NCI-H187 (cell line): Measurements from ENCODE around the gene EIF4H.
"Not testable (repeated sequence)": the region's sequence is repeated elsewhere in the genome, so short reads cannot be mapped to it uniquely, and the experiment has no call there.

Experiments
- DNase-seq, 2 experiments: peaks; one replicate each; lab custom pipeline; 2025; lab: John Stamatoyannopoulos, UW

EIF4H gene

DNA sequence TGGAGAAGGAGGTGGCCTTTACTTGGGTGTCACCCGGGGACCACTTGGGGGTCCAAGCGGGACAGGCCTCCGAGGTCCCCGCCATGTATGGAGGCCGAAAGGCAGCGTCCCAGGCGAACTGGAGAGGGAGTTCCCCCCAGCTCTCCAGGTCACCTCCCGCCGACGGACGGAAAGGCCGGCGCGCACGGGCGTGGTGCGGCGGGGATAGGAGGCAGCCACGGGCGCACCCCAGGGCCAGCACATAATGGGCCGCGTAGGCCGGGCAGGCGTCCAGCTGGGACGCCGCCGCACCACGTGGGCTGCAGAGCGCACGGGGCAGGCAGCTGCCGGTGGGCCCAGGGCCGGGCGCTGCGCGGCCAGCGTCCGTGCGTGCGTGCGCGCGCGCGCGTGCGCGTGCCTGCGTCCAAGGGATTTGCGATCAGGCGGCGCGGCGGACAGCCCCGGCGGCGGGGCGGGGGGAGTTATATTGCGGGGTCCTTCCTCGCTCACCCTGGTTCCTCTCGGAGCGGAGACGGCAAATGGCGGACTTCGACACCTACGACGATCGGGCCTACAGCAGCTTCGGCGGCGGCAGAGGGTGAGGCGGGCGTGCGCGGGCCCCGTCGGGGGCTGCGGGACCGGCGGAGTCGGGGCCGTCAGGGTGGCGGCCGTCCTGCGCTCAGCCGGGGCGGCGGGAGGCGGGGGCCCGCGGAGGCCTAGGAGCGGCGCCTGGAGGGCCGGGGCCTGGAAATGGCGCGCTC is at the start of gene EIF4H:
TSS of gene EIF4H (plus strand) at position 491 of the 740 bp plus-strand sequence. CDS start at position 519, 28 bp downstream.
- peak; percentile 94 for DNase-seq

DNA sequence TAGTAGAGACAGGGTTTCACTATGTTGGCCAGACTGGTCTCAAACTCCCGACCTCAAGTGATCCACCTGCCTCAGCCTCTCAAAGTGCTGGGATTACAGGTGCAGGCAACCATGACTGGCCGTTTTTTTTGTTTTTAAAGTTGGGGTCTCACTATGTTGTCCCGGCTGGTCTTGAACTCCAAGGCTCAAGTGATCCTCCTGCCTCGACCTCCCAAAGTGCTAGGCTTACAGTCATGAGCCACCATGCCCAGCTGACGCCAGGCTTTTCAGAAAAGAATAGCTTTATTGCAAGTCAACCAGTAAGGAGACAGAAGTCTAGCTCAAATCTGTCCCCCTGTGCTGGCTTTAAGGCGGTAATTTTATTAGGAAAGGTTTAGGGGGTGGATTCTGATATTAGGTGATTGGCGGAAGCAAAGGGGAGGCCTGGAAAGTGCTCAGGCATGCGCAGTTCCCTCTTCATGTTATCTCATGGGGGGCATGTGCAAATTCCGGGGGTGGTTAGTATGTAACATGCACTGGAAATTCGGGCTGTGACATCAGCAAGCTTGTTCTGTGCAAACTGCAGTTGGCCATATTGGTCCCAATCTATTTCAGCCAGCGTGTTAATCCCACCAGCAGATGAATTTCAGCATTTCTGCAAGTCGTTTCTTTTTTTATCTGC is 47.8 kb upstream of the EIF4H start:
- no peak for DNase-seq

DNA sequence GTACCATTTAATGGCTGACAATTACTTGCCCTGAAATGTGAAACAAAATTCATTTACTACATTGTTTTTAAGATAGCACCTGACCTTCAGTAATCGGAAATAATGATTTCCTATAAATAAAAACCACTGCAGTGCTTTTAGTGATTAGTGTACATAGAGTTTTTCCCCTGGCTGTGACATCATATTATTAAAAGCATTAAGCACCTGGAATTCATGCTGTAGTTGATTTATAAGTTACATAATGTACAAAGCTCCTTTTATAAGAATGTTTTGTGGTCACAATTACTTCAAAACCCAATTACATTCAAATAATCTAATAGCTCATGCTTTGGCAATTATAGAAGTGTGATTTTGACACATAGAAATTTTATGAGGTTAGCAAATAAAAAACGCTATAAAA is 44.3 kb upstream of the EIF4H start:
- DNase-seq, result no peak

DNA sequence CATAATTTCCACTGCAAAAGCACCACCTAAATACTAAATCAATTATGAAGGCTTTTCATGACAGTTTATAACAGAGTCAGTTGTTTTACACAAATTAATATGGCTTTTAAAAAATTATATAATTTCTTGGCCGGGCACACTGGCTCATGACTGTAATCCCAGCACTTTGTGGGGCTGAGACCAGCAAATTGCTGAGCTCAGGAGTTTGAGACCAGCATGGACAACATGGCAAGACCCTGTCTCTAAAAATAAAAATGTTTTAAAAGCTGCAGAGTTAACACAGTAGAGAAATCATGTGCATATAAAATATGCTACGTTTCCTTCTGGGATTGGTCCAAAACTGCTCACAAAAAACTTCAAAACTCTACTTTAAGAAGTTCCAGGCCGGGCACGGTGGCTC is 43.6 kb upstream of the EIF4H start:
- no peak for DNase-seq

DNA sequence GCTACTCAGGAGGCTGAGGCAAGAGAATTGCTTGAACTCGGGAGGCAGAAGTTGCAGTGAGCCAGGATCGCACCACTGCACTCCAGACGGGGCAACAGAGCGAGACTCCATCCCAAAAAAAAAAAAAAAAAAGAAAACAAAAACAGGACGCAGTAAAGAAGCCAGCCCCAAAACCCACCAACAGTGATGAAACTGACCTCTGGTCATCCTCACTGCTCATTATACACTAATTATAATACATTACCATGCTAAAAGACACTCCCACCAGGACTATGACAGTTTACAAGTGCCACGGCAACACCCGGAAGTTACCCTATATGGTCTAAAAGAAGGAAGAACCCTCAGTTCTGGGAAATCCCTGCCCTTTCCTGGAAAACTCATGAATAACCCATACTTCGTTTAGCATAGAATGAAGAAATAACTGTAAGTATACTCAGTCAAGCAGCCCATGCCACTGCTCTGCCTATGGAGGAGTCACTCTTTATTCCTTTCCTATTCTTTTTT is 40.0 kb upstream of the EIF4H start:
- DNase-seq, result no peak

DNA sequence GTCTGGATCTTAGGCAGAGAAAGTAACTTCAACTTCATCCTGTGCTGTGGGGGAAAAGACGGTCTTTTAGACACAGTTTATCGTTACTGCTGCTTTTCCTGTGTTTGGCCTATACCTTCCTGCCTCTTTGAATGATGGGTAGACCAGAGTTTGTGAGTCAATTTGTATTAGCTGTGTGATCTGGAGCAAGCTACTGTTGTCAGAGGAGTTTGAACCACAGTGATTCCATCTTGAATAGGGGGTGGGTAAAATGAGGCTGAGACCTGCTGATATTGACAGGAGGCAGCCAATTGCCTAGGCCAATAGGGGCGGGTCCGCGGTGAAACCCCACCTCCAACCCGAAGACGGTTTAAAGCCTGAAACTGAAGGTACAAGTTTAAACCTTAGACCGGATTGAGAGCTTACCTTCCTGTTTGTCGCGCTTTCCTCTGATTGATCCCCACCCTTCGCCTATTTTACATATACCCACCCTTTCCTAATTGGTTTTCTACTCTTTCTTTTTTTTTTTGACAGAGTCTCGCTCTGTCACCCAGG is 35.8 kb upstream of the EIF4H start:
- no peak for DNase-seq

DNA sequence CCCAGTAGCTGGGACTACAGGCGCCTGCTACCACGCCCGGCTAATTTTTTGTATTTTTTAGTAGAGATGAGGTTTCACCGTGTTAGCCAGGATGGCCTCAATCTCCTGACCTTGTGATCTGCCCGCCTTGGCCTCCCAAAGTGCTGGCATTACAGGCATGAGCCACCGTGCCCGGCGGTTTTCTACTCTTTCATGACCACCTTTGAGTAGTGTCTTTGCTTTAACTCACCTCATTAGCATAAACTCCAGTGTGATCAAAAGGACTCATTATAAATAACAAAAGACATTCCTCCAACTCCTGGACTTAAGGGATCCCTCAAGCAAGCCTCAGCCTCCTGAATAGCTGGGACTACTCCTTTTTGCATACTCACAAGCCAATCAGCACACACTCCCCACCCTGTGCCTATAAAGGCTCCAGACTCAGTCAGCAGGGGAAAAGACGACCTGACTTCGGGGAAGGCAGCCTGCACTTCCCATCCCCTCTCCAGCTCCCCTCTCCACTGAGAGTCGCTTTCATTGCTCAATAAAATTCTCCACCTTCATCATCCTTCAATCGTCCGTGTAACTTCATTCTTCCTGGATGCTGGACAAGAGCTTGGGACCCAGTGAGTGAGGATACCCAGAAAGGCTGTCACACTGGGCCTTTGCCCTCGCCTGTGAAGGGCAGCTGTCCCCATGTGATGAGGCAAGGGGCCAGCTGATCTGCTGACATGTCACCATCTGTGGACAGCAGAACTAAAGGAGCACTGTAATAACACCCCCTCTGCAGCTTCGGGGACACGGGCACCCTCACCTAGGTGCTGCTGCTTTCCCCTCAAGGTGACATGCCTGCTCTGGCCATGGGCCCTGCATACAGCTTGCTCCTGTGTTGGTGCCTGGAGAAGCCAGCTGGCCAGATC is 35.0 kb upstream of the EIF4H start:
- DNase-seq, result no peak

DNA sequence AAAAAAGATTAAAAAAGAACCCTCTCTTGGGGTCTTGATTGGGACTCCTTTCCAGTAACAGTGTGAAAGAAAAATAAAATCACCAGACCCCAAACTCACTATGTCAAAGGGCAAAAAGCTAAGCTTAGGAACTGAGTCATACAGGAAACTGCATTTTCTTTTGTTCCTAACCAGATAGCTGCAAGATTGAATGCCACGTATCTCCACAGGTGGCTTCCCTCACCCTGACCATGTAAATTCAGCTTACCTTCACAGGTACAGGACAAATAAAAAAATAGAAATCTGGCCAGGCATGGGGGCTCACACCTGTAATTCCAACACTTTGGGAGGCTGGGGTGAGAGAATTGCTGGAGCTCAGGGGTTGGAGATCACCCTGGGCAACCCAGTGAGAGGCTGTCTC is 32.5 kb upstream of the EIF4H start:
- no peak for DNase-seq

DNA sequence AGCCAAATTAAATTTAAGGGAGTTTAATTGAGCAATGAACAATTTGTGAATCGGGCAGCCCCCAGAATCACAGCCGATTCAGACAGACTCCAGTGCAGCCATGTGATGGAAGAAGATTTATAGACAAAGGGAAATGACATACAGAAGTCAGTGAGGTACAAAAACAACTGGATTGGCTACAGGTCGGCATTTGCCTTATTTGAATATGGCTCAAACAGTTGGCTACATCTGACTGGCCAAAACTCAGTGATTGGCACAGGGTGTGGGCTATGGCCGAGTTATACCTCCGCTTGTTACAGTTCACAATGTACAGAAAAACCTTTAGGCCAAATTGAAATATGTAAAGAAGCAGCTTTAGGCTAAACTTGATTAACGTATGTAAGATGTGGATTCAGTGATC is 30.8 kb upstream of the EIF4H start:
- DNase-seq, result no peak

DNA sequence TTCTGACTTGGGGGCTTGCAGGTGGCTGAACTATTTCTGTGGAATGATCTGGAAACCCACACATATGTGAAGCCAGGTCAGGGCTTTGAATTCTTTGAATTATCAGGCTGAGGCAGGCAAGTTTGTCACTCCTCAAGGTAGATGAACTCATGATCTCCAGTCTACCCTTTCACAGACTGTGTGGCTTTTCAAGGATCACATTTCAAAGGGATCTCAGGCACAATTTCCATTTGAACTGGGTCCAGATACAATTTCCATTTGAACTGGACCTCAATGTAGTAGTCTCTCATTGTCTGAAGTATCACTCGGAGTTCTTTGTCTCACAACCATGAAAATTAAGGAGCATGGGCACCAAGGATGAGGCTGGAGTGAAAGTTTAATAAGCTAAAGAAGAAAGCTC is 25.7 kb upstream of the EIF4H start:
- DNase-seq, result no peak

DNA sequence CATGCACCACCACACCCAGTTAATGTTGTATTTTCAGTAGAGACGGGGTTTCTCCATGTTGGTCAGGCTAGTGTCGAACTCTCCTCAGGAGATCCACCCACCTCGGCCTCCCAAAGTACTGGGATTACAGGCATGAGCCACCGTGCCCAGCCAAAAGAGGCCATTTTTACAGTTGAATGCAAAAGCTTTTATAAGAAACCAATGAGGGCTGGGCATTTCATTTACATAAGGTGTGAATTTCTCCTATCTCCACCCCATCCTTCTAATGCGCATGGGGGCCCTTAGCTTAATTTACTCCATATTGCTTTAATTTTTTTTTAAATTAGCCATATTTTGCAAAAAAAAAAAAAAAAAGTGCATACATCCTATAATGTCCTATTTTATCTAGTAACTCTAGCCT is 25.1 kb upstream of the EIF4H start:
- no peak for DNase-seq

DNA sequence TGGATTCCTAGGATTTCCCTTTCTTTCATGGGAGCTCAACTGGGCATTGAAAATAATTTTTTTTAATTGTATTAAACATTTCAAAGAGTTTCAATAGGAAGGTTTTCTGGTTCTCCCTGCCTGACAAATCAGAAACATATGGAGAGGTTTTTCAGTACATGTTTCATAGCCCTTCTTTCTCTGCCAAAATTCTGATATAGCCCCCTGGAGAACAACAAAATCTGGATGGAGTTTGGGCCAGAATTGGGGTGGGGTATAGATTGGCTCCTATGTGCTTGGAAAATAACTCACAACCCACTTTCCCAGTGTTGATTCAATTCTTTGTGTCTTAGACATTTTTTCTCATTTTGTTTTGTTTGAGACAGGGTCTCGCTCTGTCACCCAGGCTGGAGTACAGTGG is 24.6 kb upstream of the EIF4H start:
- DNase-seq, result no peak

DNA sequence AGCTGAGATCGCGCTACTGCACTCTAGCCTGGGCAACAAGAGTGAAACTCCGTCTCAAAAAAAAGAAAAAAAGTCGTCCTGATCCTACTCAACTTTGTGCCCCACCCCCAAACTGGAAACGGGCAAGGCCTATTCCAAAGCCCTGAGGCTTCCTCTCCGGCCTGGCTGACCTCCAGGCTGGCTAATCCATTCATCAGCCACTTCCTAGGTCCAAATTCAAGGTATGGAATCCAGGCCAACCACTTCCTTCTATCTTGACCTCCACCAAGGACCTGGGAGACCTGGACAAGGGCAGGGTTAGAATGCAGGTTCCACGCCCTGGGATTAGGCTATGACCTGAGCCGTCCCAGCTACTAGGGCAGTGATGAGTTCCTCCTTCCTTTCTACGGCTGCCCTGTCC is 20.4 kb upstream of the EIF4H start:
- no peak for DNase-seq

DNA sequence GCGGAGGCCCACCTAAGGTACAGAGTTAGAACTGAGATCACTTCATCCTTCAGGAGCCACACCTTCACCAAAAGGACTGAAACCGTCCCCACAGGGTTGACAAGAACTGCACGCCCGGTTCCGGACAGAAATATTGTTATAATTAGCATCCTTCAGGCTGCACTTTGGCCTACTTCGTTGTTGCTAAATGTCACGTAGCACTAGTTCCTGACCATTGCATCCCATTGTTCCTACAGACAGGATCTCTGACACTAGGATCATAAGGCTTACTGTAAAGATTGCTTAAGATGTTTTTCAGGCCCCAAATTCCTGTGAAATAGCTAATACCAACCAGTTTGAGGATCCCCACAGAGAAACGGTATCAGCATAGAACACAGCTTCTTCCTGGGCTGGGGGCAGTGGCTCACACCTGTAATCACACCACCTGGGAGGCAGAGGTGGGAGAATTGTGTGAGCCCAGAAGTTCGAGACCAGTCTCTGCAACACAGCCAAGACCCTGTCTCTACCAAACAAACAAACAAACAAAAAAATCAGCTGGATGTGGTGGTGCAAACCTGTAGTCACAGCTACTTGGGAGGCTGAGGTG is 18.3 kb upstream of the EIF4H start:
- DNase-seq, result no peak

DNA sequence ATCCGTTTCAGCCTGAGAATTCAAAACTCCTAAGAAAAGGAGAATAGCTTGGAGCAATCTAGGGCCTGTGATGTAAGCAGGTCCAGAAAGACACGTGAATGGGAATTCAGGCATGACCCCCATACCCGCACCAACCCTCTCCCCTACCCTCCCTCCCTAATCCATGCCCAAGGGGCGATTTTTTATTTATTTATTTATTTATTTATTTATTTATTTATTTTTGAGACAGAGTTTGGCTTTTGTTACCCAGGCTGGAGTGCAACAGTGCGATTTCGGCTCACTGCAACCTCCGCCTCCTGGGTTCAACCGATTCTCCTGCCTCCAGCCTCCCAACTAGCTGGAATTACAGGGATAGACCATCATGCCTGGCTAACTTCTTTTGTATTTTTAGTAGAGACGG is 16.6 kb upstream of the EIF4H start:
- DNase-seq, result no peak

DNA sequence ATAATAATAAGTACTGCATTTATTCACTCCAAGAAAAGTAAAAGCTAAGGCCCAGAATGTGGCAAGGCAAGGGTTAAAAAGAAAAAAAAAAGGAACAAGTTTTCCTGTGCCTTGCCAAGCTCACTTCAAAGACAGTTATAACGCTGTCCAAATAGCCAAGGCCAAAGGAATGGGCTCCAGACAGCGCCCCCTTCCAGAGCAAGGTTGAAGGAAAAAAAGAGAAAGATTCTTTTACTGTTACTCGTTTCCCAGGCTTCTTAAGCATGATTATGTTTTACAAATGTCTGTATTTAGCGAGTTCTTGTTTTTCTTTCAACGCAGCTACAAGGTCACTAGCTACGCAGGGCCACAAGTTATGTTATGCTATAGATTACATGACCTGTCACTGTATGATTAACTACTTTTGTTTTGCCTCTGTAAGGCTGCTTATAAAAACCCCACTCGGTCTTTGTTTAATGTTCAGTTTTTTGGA is 9.1 kb upstream of the EIF4H start:
- no peak for DNase-seq

DNA sequence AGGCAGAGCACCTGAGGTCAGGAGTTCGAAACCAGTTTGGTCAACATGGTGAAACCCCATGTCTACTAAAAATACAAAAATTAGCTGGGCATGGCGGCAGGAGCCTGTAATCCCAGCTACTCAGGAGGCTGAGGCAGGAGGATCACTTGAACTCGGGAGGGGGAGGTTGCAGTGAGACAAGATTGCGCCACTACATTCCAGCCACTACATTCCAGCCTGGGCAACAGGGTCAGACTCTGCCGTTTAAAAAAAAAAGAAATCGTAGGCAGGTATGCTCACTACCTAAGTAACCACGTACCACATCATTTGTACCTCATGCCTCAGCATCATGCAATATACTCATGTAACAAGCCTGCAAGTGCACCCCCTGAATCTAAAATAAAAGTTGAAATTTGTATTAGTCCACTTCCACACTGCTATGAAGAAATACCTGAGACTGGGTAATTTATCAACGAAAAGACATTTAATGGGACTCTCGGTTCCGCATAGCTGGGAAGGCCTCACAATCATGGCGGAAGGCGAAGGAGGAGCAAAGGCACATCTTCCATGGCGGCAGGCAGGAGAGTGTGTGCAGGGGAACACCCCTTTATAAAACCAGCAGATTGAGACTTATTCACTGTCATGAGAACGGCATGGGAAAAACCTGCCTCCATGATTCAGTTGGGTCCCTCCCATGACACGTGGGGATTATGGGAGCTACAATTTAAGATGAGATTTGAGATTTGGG is 8.1 kb upstream of the EIF4H start:
- no peak for DNase-seq

DNA sequence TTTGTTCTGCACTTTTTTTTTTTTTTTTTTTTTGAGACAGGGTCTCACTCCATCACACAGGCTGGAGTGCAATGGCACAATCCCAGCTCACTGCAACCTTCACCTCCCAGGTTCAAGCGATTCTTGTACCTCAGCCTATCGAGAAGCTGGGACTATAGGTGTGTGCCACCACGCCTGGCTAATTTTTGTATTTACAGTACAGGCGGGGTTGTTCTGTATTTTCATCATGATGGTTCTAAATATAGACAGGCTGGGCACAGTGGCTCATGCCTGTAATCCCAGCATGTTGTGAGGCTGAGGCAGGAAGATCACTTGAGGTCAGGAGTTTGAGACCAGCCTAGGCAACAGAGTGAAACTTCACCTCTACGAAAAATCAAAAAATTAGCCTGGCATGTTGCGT is 6.8 kb upstream of the EIF4H start:
- not testable (repeated sequence) for DNase-seq

DNA sequence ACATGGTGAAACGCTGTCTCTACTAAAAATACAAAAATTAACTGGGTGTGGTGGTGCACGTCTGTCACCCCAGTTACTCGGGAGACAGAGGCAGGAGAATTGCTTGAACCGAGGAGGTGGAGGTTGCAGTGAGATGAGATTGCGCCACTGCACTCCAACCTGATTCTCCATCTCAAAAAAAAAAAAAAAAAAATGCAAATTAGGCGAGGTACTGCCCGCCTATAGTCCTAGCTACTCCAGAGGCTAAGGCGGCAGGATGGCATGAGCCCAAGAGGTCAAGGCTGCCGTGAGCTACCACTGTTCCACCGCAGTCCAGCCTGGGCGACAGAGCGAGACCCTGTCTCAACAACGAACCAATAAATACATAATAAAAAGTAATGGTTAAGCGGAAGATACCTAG is 1.1 kb upstream of the EIF4H start:
- DNase-seq, result peak in 1 of 2 experiments; percentile 5

DNA sequence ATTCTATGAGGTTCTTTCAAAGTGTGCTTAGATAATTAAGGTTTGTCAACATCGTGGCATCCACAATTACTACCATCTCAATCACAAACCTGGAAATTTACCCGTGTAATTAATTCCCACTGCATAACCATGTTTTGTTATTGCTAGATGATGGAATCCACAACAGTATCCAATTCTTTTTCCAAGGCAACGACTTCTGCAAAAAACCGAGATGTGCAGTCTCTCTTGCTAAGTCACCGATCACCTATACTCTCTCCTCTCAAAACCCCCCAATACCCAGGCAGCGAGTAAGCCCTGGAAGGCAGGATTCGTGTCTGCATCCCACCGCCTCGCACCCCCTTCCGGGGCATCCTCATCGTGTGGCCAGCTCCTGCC is 678 bp upstream of the EIF4H start:
- no peak for DNase-seq

DNA sequence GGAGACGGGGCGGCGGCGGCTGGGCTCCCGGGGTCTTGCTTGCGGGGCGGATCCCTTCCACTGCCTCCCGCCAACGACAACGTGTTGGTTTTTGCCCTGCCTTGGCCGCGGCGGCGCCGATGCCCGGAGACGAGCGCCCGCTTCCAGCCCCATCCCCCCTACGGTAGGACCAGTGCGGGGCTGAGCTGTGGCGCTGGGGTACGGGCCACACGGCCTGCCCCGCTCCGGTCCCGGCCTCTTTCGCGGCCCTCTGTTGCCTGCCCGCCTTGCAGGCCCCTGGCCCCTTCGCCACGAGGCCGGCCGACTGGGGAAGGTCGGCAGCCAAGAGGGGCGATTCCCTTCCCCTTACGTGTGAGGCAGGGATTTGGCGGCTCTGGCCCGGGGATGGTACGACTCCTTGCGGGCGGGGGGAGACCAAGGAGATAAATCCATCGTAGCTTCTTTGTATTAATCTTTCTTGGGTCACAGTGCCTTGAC is 488 bp downstream of the EIF4H start:
- peak in 1 of 2 experiments; percentile 17 for DNase-seq
